ENCODE results near the gene MSRB2.

The MSRB2 gene

GRCh38 chr10:23051278-23051677, 44.1 kb upstream of the MSRB2 start:
- no peak for TF ChIP-seq TAF1 (IDR thresholded peaks at IDR 0.05; ENCODE audit: borderline replicate concordance, insufficient read depth, low read length)
- no peak for TF ChIP-seq SIN3A (IDR thresholded peaks at IDR 0.05; ENCODE audit: borderline replicate concordance, insufficient read depth, low read length)
- no peak for TF ChIP-seq POLR2AphosphoS5 (IDR thresholded peaks at IDR 0.05; ENCODE audit: low read depth, low read length)
- no peak for TF ChIP-seq FOXP2 (optimal IDR thresholded peaks at IDR 0.05; ENCODE audit: borderline replicate concordance, extremely low read depth, extremely low read length, insufficient read depth)
- TF ChIP-seq REST (IDR thresholded peaks at IDR 0.05; ENCODE audit: insufficient read depth in 1 of 2, low read depth in 2 of 2, low read length in 2 of 2), result no peak

GRCh38 chr10:23051855-23052331, 43.5 kb upstream of the MSRB2 start:
- no peak for TF ChIP-seq POLR2AphosphoS5 (IDR thresholded peaks at IDR 0.05; ENCODE audit: low read depth, low read length)

GRCh38 chr10:23053036-23053435, 42.3 kb upstream of the MSRB2 start:
- TF ChIP-seq REST (IDR thresholded peaks at IDR 0.05; ENCODE audit: insufficient read depth in 1 of 2, low read depth in 2 of 2, low read length in 2 of 2) (no peak), TAF1 (IDR thresholded peaks at IDR 0.05; ENCODE audit: borderline replicate concordance, insufficient read depth, low read length) (no peak), POLR2AphosphoS5 (IDR thresholded peaks at IDR 0.05; ENCODE audit: low read depth, low read length) (no peak), SIN3A (IDR thresholded peaks at IDR 0.05; ENCODE audit: borderline replicate concordance, insufficient read depth, low read length) (no peak), FOXP2 (optimal IDR thresholded peaks at IDR 0.05; ENCODE audit: borderline replicate concordance, extremely low read depth, extremely low read length, insufficient read depth) (no peak)

GRCh38 chr10:23055424-23056185, 39.8 kb upstream of the MSRB2 start:
- TF ChIP-seq FOXP2 (optimal IDR thresholded peaks at IDR 0.05; ENCODE audit: borderline replicate concordance, extremely low read depth, extremely low read length, insufficient read depth), result no peak
- TF ChIP-seq SIN3A (IDR thresholded peaks at IDR 0.05; ENCODE audit: borderline replicate concordance, insufficient read depth, low read length), result no peak
- TF ChIP-seq POLR2AphosphoS5 (IDR thresholded peaks at IDR 0.05; ENCODE audit: low read depth, low read length), result no peak
- no peak for TF ChIP-seq REST (IDR thresholded peaks at IDR 0.05; ENCODE audit: insufficient read depth in 1 of 2, low read depth in 2 of 2, low read length in 2 of 2)
- TF ChIP-seq TAF1 (IDR thresholded peaks at IDR 0.05; ENCODE audit: borderline replicate concordance, insufficient read depth, low read length), result no peak

- no peak for TF ChIP-seq SIN3A (IDR thresholded peaks at IDR 0.05; ENCODE audit: borderline replicate concordance, insufficient read depth, low read length)
- no peak for TF ChIP-seq FOXP2 (optimal IDR thresholded peaks at IDR 0.05; ENCODE audit: borderline replicate concordance, extremely low read depth, extremely low read length, insufficient read depth)
- no peak for TF ChIP-seq TAF1 (IDR thresholded peaks at IDR 0.05; ENCODE audit: borderline replicate concordance, insufficient read depth, low read length)
- TF ChIP-seq REST (IDR thresholded peaks at IDR 0.05; ENCODE audit: insufficient read depth in 1 of 2, low read depth in 2 of 2, low read length in 2 of 2), result no peak
- TF ChIP-seq POLR2AphosphoS5 (IDR thresholded peaks at IDR 0.05; ENCODE audit: low read depth, low read length), result no peak
Measured at GRCh38 chr10:23056186-23056579, 39.2 kb upstream of the MSRB2 start.

All from PFSK-1 (cell line).